ENCODE measurements around the gene CC2D1A.

- TF ChIP-seq POLR2A (IDR thresholded peaks at IDR 0.05) (no peak), CTCF (IDR thresholded peaks at IDR 0.05) (no peak)
Measured at GRCh38 chr19:13920940-13921747, 15.1 kb downstream of the CC2D1A start.
